HEK293 (cell line): ENCODE measurements around the gene DRG1.

Experiments used
- AEBP2 ChIP-seq: fragments of 450-650 bp; formaldehyde crosslinking; IDR thresholded peaks from 2 replicates; pipeline ENCODE4 v1.5.1; 2016; ENCODE audit warnings: missing biosample characterization, missing genetic modification characterization, borderline replicate concordance
- ATF2 ChIP-seq: fragments of 450-650 bp; formaldehyde crosslinking; IDR thresholded peaks from 2 replicates; pipeline ENCODE4 v1.5.1; 2016; ENCODE audit warnings: missing biosample characterization, missing genetic modification characterization, low read depth
- KLF7 ChIP-seq: fragments of 450-650 bp; formaldehyde crosslinking; IDR thresholded peaks from 2 replicates; pipeline ENCODE4 v1.5.1; 2016; ENCODE audit warnings: missing biosample characterization, missing genetic modification characterization, borderline replicate concordance
- MEIS1 ChIP-seq: sonication (generic); formaldehyde crosslinking; IDR thresholded peaks from 2 replicates; pipeline ENCODE4 v1.8.1; 2022; ENCODE audit warnings: missing genetic modification reagents, mild to moderate bottlenecking, borderline replicate concordance
- MZF1 ChIP-seq: fragments of 450-650 bp; formaldehyde crosslinking; IDR thresholded peaks from 2 replicates; pipeline ENCODE4 v1.5.1; 2017; ENCODE audit warnings: missing biosample characterization, missing genetic modification characterization, borderline replicate concordance
- SP2 ChIP-seq: fragments of 450-650 bp; formaldehyde crosslinking; IDR thresholded peaks from 2 replicates; pipeline ENCODE4 v1.5.1; 2016; ENCODE audit warnings: missing biosample characterization, missing genetic modification characterization
- ZFP3 ChIP-seq: fragments of 450-650 bp; formaldehyde crosslinking; IDR thresholded peaks from 2 replicates; pipeline ENCODE4 v1.5.1; 2016; ENCODE audit warnings: low read depth, missing biosample characterization, missing genetic modification characterization
- ZFP37 ChIP-seq: fragments of 450-650 bp; formaldehyde crosslinking; IDR thresholded peaks from 2 replicates; pipeline ENCODE4 v1.5.1; 2016; ENCODE audit warnings: missing biosample characterization, missing genetic modification characterization
- ZFP41 ChIP-seq: fragments of 450-650 bp; formaldehyde crosslinking; IDR thresholded peaks from 2 replicates; pipeline ENCODE4 v1.5.1; 2016; ENCODE audit warnings: missing biosample characterization, missing genetic modification characterization, borderline replicate concordance
- ZIC2 ChIP-seq: fragments of 450-650 bp; formaldehyde crosslinking; IDR thresholded peaks from 2 replicates; pipeline ENCODE4 v1.5.1; 2016; ENCODE audit warnings: missing biosample characterization, missing genetic modification characterization
- ZNF112 ChIP-seq: fragments of 450-650 bp; formaldehyde crosslinking; IDR thresholded peaks from 2 replicates; pipeline ENCODE4 v1.5.0; 2017; ENCODE audit warnings: missing biosample characterization, missing genetic modification characterization
- ZNF133 ChIP-seq: fragments of 450-650 bp; formaldehyde crosslinking; IDR thresholded peaks from 2 replicates; pipeline ENCODE4 v1.5.1; 2016; ENCODE audit warnings: missing biosample characterization, missing genetic modification characterization
- ZNF146 ChIP-seq: fragments of 450-650 bp; formaldehyde crosslinking; IDR thresholded peaks from 2 replicates; pipeline ENCODE4 v1.5.1; 2016; ENCODE audit warnings: missing biosample characterization, missing genetic modification characterization
- ZNF157 ChIP-seq: fragments of 450-650 bp; formaldehyde crosslinking; IDR thresholded peaks from 2 replicates; pipeline ENCODE4 v1.5.1; 2016; ENCODE audit warnings: missing biosample characterization, missing genetic modification characterization
- ZNF169 ChIP-seq: fragments of 450-650 bp; formaldehyde crosslinking; IDR thresholded peaks from 2 replicates; pipeline ENCODE4 v1.5.1; 2016; ENCODE audit warnings: missing biosample characterization, missing genetic modification characterization
- ZNF248 ChIP-seq: fragments of 450-650 bp; formaldehyde crosslinking; IDR thresholded peaks from 2 replicates; pipeline ENCODE4 v1.5.1; 2017; ENCODE audit warnings: missing biosample characterization, missing genetic modification characterization
- ZNF302 ChIP-seq: fragments of 450-650 bp; formaldehyde crosslinking; IDR thresholded peaks from 2 replicates; pipeline ENCODE4 v1.5.1; 2016; ENCODE audit warnings: missing biosample characterization, missing genetic modification characterization, low read depth
- ZNF335 ChIP-seq: fragments of 450-650 bp; formaldehyde crosslinking; conservative IDR thresholded peaks from 2 replicates; pipeline ENCODE4 v1.5.1; 2016; ENCODE audit warnings: missing biosample characterization, missing genetic modification characterization
- ZNF529 ChIP-seq: fragments of 450-650 bp; formaldehyde crosslinking; IDR thresholded peaks from 2 replicates; pipeline ENCODE4 v1.5.1; 2017; ENCODE audit warnings: missing genetic modification characterization, missing biosample characterization; ENCODE audit not compliant: insufficient replicate concordance
- ZNF549 ChIP-seq: fragments of 450-650 bp; IDR thresholded peaks from 2 replicates; pipeline ENCODE4 v1.5.1; 2018; ENCODE audit warnings: missing biosample characterization, missing genetic modification characterization, mild to moderate bottlenecking, inconsistent platforms, moderate library complexity
- ZNF600 ChIP-seq: fragments of 450-650 bp; formaldehyde crosslinking; IDR thresholded peaks from 2 replicates; pipeline ENCODE4 v1.5.1; 2016; ENCODE audit warnings: missing biosample characterization, missing genetic modification characterization
- ZNF610 ChIP-seq: fragments of 450-650 bp; formaldehyde crosslinking; IDR thresholded peaks from 2 replicates; pipeline ENCODE4 v1.5.1; 2016; ENCODE audit warnings: missing biosample characterization, missing genetic modification characterization, borderline replicate concordance
- ZNF623 ChIP-seq: fragments of 450-650 bp; formaldehyde crosslinking; IDR thresholded peaks from 2 replicates; pipeline ENCODE4 v1.5.1; 2016; ENCODE audit warnings: missing biosample characterization, missing genetic modification characterization
- ZNF660 ChIP-seq: fragments of 450-650 bp; IDR thresholded peaks from 2 replicates; pipeline ENCODE4 v1.5.1; 2018; ENCODE audit warnings: missing biosample characterization, mild to moderate bottlenecking, missing genetic modification characterization
- ZNF692 ChIP-seq: fragments of 450-650 bp; formaldehyde crosslinking; IDR thresholded peaks from 2 replicates; pipeline ENCODE4 v1.5.1; 2016; ENCODE audit warnings: missing biosample characterization, missing genetic modification characterization
- ZNF76 ChIP-seq: fragments of 450-650 bp; formaldehyde crosslinking; IDR thresholded peaks from 2 replicates; pipeline ENCODE4; 2016; ENCODE audit warnings: low read depth, missing biosample characterization, missing genetic modification characterization, borderline replicate concordance
- ZNF768 ChIP-seq: fragments of 450-650 bp; formaldehyde crosslinking; IDR thresholded peaks from 2 replicates; pipeline ENCODE4 v1.5.1; 2018; ENCODE audit warnings: missing biosample characterization, mild to moderate bottlenecking, missing genetic modification characterization
- TF ChIP-seq, protein P1 (sequence below): fragments of 450-650 bp; formaldehyde crosslinking; IDR thresholded peaks from 2 replicates; pipeline ENCODE4 v1.5.1; 2017; ENCODE audit warnings: missing biosample characterization, missing genetic modification characterization
- TF ChIP-seq, protein P2 (sequence below): fragments of 450-650 bp; formaldehyde crosslinking; IDR thresholded peaks from 2 replicates; pipeline ENCODE4 v1.5.1; 2016; ENCODE audit warnings: missing biosample characterization, missing genetic modification characterization
- TF ChIP-seq, protein P3 (sequence below): fragments of 450-650 bp; formaldehyde crosslinking; optimal IDR thresholded peaks from 2 replicates; pipeline ENCODE3; 2016; ENCODE audit warnings: missing biosample characterization, mild to moderate bottlenecking, missing genetic modification characterization

DRG1 gene

DNA sequence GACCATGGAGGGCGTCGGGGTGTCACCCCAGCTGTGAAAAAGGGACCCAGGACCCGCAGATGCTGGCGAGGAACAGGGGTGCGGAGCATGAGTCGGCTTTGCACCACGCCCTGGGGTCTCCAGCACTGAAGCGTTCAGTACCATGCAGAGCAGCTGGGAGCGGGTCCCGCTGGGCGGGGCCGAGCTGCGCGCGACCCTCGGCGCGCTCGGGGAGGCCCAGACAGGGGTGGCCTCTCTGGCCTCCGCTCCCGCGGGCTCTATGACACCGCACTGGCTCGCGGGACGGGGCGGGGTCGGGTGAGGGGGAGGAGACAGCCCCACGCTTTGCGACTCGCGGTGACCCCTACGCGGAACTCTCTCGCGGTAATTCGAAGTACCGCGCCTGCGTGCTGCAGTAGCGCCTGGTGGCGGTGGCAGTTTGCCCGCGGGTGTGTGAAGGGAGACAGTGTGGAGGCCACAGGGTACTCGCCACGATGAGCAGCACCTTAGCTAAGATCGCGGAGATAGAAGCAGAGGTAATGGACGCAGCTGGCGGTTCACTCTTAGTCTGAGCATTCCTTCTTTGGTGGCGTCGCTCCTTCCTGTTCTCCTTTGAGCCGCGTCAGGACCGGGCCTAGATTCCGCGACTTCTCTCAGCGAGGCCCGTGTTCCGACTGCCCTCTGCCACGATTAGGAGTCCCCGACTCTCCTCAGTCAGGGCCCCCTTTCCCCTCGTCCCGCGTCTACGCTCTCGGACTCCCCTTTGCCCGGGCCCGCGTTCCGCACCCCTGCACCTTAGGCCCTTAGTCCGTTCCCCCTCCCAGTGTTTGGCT is at the start of gene DRG1 (continued):
- TF ChIP-seq MZF1 (tag by site-specific recombination) (no peak), ZFP41 (tag by site-specific recombination) (no peak), ZFP37 (peak; percentile 72), ZNF549 (tag by site-specific recombination) (no peak), ZNF169 (no peak), ZNF133 (tag by site-specific recombination) (no peak), ZNF335 (tag by site-specific recombination) (peak; percentile 76), ZNF157 (no peak), ZNF623 (no peak), ZNF600 (no peak; the same call in 1 of the 2 replicates), KLF7 (tag by site-specific recombination) (peak; percentile 68; the same call in 1 of the 2 replicates), ZNF610 (tag by site-specific recombination) (peak; percentile 69), ZNF302 (tag by site-specific recombination) (no peak), ZFP3 (no peak), ZNF248 (tag by site-specific recombination) (no peak), ZNF768 (tag by site-specific recombination) (no peak), SP2 (tag by site-specific recombination) (peak; percentile 64), ZNF146 (no peak), ZNF112 (no peak), AEBP2 (tag by site-specific recombination) (no peak), ZNF529 (tag by site-specific recombination) (no peak), ZIC2 (tag by site-specific recombination) (peak; percentile 85), ZNF660 (tag by site-specific recombination) (peak; percentile 53), ZNF692 (peak; percentile 78), ZNF76 (peak; percentile 89), ATF2 (tag by site-specific recombination) (no peak), MEIS1 (CRISPR knock-in tag) (no peak)
- TF ChIP-seq, protein P1, sequence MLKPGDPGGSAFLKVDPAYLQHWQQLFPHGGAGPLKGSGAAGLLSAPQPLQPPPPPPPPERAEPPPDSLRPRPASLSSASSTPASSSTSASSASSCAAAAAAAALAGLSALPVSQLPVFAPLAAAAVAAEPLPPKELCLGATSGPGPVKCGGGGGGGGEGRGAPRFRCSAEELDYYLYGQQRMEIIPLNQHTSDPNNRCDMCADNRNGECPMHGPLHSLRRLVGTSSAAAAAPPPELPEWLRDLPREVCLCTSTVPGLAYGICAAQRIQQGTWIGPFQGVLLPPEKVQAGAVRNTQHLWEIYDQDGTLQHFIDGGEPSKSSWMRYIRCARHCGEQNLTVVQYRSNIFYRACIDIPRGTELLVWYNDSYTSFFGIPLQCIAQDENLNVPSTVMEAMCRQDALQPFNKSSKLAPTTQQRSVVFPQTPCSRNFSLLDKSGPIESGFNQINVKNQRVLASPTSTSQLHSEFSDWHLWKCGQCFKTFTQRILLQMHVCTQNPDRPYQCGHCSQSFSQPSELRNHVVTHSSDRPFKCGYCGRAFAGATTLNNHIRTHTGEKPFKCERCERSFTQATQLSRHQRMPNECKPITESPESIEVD = no peak; the same call in 1 of the 2 replicates
- TF ChIP-seq, protein P2, sequence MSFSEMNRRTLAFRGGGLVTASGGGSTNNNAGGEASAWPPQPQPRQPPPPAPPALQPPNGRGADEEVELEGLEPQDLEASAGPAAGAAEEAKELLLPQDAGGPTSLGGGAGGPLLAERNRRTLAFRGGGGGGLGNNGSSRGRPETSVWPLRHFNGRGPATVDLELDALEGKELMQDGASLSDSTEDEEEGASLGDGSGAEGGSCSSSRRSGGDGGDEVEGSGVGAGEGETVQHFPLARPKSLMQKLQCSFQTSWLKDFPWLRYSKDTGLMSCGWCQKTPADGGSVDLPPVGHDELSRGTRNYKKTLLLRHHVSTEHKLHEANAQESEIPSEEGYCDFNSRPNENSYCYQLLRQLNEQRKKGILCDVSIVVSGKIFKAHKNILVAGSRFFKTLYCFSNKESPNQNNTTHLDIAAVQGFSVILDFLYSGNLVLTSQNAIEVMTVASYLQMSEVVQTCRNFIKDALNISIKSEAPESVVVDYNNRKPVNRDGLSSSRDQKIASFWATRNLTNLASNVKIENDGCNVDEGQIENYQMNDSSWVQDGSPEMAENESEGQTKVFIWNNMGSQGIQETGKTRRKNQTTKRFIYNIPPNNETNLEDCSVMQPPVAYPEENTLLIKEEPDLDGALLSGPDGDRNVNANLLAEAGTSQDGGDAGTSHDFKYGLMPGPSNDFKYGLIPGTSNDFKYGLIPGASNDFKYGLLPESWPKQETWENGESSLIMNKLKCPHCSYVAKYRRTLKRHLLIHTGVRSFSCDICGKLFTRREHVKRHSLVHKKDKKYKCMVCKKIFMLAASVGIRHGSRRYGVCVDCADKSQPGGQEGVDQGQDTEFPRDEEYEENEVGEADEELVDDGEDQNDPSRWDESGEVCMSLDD = no peak
- TF ChIP-seq, protein P3, sequence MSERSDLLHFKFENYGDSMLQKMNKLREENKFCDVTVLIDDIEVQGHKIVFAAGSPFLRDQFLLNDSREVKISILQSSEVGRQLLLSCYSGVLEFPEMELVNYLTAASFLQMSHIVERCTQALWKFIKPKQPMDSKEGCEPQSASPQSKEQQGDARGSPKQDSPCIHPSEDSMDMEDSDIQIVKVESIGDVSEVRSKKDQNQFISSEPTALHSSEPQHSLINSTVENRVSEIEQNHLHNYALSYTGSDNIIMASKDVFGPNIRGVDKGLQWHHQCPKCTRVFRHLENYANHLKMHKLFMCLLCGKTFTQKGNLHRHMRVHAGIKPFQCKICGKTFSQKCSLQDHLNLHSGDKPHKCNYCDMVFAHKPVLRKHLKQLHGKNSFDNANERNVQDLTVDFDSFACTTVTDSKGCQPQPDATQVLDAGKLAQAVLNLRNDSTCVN = peak; percentile 99
